ENCODE measurements around the gene DGCR6L. TPM values are rescaled to one million over a fixed set of nuclear protein-coding genes. Genes with fewer than 3 reads are reported as not detected.
A peak's percentile ranks its signal among the peaks of the same experiment; 100 is the strongest.
"Not testable (repeated sequence)": the region's sequence is repeated elsewhere in the genome, so short reads cannot be mapped to it uniquely, and the experiment has no call there.

The DGCR6L gene
- total and polyA plus RNA-seq, 8 donors, result 35.5 to 52.2 (median 47.2) TPM

DNA sequence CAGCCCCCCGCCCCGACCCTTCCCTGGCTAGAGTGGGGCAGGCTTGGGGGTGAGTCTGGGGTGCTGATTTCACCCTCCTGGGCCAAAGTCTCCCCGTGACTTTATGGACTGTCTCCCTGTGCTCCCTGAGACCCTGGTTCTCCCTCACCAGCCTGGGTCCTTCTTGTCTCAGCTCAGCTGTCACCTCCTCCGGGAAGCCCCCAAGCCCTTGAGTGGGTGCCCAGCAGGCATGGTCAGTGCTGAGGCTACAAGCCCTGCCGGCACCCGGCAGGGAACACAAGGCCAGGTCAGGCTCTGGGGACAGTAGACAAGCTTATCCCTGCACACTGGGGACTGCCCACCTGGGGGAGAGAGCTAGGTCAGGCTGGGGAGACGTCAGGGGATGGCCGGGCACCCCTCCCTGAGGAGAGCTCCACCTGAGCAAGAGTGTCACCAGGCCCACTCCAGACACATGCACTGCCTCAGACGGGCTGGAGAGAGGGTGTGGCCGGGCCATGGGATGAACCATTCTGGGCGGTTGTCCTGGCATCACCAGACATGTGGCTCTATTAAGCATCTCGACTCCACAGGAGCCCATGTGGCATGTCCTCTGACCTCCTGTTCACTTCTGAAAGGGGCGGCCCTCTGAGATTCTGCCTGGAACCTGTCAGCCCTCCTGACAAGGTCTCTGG lies 29.1 kb downstream of the DGCR6L start:
- TF ChIP-seq, protein P1, sequence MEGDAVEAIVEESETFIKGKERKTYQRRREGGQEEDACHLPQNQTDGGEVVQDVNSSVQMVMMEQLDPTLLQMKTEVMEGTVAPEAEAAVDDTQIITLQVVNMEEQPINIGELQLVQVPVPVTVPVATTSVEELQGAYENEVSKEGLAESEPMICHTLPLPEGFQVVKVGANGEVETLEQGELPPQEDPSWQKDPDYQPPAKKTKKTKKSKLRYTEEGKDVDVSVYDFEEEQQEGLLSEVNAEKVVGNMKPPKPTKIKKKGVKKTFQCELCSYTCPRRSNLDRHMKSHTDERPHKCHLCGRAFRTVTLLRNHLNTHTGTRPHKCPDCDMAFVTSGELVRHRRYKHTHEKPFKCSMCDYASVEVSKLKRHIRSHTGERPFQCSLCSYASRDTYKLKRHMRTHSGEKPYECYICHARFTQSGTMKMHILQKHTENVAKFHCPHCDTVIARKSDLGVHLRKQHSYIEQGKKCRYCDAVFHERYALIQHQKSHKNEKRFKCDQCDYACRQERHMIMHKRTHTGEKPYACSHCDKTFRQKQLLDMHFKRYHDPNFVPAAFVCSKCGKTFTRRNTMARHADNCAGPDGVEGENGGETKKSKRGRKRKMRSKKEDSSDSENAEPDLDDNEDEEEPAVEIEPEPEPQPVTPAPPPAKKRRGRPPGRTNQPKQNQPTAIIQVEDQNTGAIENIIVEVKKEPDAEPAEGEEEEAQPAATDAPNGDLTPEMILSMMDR (IDR thresholded peaks at IDR 0.05), result no peak
- no peak for DNase-seq
- intact Hi-C loops (cut with DNase I), result no loop called here

DNA sequence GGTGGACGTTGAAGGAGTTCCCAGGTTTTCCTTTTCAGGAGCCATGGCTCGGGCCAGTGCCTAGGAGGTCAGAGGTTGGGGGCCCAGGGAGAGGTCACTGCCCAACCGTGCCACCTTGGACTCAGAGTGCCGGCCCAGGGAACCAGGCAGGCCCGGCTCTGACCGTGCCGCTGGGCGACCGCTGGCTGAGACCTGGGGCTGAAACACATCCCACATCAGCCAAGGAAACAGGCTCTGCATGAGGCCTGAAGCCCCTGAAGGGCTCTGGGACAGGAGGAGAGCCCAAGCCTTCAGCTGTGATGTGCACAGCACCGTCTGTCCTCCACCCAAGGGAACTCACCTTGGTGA lies 29.8 kb downstream of the DGCR6L start:
- Histone ChIP-seq H3K27ac (no peak overlapping the region), H3K36me3 (no peaks in the 10 kb centered on the region), H3K4me1 (no peaks in the 10 kb centered on the region), H3K9me3 (no peaks in the 10 kb centered on the region), H3K27me3 (peaks cover 0 to 24% of the 10 kb centered on the region in 2 donors), H3K4me3 (no peak overlapping the region)
- no peak for DNase-seq
- TF ChIP-seq, protein P1 (IDR thresholded peaks at IDR 0.05), result no peak
- intact Hi-C loops (cut with DNase I), result no loop called here
- ATAC-seq, result no peak

More for the DNA sequence above, 29.1 kb downstream of the DGCR6L start:
- no peaks in the 10 kb centered on the region for H3K4me1 ChIP-seq
- no peaks in the 10 kb centered on the region for H3K36me3 ChIP-seq
- H3K27me3 ChIP-seq, result peaks cover 0 to 24% of the 10 kb centered on the region in 2 donors
- H3K4me3 ChIP-seq, result no peak overlapping the region
- no peak for ATAC-seq
- H3K9me3 ChIP-seq, result no peaks in the 10 kb centered on the region
- H3K27ac ChIP-seq, result no peak overlapping the region

DNA sequence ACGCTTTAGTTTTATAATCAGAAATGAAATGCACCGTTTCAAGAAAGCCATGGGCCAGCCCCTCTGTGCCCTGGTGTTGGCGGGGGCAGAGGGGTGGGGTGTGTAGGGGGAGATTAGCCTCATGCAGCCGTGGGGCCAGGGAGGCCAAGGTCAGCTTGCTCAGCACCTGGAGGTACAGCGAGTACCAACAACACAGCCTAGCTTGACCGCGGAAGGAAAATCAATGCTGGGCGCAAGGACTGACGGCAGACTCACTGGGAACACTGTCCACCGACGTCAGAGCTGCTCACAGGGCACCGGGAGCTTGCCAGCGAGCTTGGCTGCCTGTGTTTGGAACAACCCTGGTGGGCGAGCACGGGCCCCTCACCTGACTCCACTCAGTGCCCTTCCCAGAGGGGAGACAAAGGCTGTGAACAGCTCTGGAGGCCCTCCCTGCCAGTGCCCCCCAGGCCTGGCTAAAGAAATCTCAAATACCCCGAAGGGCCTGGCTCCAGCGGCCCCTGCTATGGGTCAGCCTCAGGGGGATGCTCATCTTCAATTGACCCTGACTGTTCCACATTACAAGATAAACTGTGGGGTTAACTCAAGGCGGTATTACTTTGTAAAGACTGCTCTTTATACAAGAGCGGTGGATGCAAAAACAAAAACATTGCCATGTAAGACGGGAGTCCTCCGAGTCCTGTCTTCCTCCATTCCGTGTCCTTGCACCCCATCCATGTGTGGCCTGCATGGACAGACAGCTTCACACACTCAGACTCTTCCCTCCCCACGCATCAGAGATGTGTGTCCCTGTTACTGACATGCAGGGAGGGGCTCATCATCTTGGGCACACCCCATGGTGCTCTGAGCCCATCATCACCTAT lies 30.4 kb downstream of the DGCR6L start:
- not testable (repeated sequence) for H3K4me3 ChIP-seq, H3K4me1 ChIP-seq, H3K27ac ChIP-seq, ATAC-seq, H3K36me3 ChIP-seq, DNase-seq, H3K9me3 ChIP-seq
- peaks cover 0 to 24% of the 10 kb centered on the region in 2 donors for H3K27me3 ChIP-seq
- intact Hi-C loops (cut with DNase I), result loop anchor here in 1 of 2 donors (10.0 kb wide), 1 partner anchor 135 kb away; the partner anchor contains the start of gene CCDC188

DNA sequence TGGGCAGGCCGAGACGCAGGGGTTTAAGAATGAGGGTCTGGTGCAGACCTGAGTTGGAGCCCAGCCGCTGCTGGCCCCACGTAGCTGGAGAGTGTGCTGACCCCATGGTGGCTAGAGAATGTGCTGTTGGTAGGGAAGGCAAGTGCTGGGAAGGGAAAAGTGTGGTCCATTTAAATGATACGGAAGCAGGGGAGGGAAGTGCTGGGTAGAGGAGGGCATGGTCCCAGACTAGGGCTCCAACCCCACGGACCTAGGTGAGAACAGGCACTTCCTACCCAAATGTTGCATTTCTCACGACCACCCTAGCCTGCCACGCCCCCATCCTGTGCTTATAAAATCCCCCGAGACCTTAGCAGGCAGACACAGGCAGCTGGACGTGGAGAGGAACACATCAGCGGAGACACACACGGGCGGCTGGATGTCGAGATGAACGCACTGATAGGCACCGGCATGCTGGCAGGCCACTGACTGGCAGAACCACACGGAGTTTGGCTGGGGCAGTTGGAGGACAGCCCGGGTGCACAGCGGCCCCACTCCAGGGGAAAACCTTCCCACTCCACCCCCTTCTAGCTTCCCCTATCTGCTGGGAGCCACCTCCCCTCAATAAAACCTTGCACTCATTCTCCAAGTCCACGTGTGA lies 33.0 kb downstream of the DGCR6L start:
- peaks cover 0 to 24% of the 10 kb centered on the region in 2 donors for H3K27me3 ChIP-seq
- not testable (repeated sequence) for H3K4me1 ChIP-seq, ATAC-seq, H3K27ac ChIP-seq, H3K36me3 ChIP-seq, H3K9me3 ChIP-seq, H3K4me3 ChIP-seq, DNase-seq
- intact Hi-C loops (cut with DNase I), result loop anchor here in 1 of 2 donors (10.0 kb wide), 1 partner anchor 132 kb away; the partner anchor contains the start of gene CCDC188

DNA sequence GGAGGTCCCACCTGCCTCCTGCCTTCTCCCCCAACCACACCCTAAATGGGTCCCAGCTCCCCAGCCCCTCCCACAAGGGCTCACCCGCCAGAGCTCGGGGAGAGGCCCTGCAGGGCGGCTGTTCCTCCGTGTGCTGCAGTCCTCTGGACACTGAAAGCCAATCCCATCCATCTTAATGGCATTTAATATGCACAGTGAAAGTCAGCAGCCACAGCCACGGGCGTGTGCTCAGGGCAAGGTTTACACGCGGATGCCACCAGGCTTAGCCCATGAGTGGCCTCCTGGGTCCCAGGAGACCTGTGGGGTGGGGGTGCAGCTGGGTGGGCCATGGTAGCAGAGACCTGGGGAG lies 33.6 kb downstream of the DGCR6L start:
- H3K27ac ChIP-seq, H3K4me1 ChIP-seq, DNase-seq, H3K4me3 ChIP-seq, ATAC-seq, H3K36me3 ChIP-seq, H3K9me3 ChIP-seq: not testable (repeated sequence)
- intact Hi-C loops (cut with DNase I), result loop anchor here in 1 of 2 donors (10.0 kb wide), 1 partner anchor 131 kb away; the partner anchor contains the start of gene CCDC188
- peaks cover 0 to 19% of the 10 kb centered on the region in 2 donors for H3K27me3 ChIP-seq

DNA sequence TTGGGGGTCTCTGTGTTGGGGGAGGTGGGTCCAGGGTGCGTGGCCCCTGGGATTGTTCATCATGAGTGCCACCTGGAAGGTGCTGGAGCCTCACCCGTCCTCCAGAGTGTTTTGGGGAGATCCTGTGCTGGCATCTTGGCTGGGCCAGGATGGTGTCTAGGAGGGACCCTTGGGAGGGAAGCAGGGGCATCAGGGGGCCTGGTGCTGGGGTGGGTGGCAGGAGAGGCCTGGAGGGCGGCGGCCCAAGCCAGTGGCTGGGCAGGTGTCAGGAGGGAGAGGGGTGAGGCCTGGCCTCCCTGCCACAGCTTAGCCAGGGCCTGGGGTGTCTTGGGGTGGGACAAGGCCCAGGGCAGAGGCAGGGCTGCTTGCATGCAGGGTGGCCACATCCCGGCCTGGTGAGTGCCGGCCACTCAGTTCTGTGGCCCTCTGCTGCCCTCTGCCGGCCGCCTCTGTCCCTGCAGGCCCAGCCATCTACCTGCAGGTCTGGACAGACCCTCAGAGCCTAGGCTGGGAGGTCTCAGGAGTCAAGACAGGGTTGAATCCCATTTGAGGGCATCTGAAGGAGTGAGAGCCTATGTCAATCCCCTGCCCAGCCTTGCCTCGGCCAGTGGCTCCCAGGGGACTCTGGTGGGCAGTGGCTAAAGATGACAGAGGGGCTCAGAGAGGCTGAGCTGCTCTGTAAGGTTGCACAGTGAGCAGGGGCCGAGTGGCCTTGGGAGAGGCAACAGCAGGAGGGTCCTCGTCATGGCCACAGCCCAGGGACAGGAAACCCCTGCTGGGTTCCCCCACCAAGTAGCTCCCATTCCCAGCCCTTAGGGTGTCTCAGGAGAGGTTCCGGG lies 34.2 kb downstream of the DGCR6L start:
- TF ChIP-seq, protein P1 (IDR thresholded peaks at IDR 0.05), result peak; percentile 82 to 87
- not testable (repeated sequence) for H3K36me3 ChIP-seq, H3K27ac ChIP-seq, H3K4me1 ChIP-seq, H3K4me3 ChIP-seq, H3K9me3 ChIP-seq
- peaks cover 0 to 15% of the 10 kb centered on the region in 2 donors for H3K27me3 ChIP-seq
- DNase-seq, result peak; percentile 42 to 94 (median 75)
- intact Hi-C loops (cut with DNase I), result loop anchor here (2.0 to 10.0 kb wide), 2 partner anchors 129 to 131 kb away; partner anchors contain the start of gene CCDC188 (in 1 of the 2)
- ATAC-seq, result peak; percentile 97
